ENCODE results near the gene DBNDD1. TPM values are rescaled to one million over a fixed set of nuclear protein-coding genes. Genes with fewer than 3 reads are reported as not detected.

DBNDD1 gene
- total RNA-seq, 6 experiments from 2014 or later: 2.6 to 17.5 (median 7.6) TPM

DNA sequence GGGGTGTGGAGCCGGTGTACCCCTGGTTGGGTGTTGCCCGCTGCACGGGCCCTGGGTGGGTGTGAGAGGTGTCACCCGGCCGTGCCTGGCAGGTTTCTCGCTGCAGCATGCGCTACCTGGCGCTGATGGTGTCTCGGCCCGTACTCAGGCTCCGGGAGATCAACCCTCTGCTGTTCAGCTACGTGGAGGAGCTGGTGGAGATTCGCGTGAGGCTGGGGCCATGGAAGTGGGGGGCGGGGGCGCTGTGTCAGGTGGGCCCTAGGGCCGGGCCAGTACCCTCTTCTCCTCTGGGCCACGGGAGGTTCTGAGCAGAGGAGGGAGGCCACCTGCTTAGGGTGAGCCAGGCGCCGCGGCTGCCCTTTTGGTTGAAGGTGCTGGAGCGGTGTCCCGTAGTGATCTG is 57.3 kb downstream of the DBNDD1 start:
- TF ChIP-seq, protein P1, sequence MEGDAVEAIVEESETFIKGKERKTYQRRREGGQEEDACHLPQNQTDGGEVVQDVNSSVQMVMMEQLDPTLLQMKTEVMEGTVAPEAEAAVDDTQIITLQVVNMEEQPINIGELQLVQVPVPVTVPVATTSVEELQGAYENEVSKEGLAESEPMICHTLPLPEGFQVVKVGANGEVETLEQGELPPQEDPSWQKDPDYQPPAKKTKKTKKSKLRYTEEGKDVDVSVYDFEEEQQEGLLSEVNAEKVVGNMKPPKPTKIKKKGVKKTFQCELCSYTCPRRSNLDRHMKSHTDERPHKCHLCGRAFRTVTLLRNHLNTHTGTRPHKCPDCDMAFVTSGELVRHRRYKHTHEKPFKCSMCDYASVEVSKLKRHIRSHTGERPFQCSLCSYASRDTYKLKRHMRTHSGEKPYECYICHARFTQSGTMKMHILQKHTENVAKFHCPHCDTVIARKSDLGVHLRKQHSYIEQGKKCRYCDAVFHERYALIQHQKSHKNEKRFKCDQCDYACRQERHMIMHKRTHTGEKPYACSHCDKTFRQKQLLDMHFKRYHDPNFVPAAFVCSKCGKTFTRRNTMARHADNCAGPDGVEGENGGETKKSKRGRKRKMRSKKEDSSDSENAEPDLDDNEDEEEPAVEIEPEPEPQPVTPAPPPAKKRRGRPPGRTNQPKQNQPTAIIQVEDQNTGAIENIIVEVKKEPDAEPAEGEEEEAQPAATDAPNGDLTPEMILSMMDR (IDR thresholded peaks at IDR 0.05): no peak
- TF ChIP-seq POLR2A (IDR thresholded peaks at IDR 0.05): no peak
- H3K27ac ChIP-seq: no peak overlapping the region
- H3K4me3 ChIP-seq: no peak overlapping the region
- DNase-seq (no peak), ATAC-seq (no peak)
- no peaks in the 10 kb centered on the region for H3K27me3 ChIP-seq
- no peaks in the 10 kb centered on the region for H3K9me3 ChIP-seq
- WGBS (ENCODE audit: insufficient coverage, low coverage, low lambda C conversion rate, missing lambda C conversion rate): 100% methylated on average over 2 of the region's 23 CpGs
- intact Hi-C loops (cut with DNase I): no loop called here
- H3K36me3 ChIP-seq: peaks cover 0 to 5% (median 1%) of the 10 kb centered on the region in 4 donors
- H3K4me1 ChIP-seq: no peaks in the 10 kb centered on the region

DNA sequence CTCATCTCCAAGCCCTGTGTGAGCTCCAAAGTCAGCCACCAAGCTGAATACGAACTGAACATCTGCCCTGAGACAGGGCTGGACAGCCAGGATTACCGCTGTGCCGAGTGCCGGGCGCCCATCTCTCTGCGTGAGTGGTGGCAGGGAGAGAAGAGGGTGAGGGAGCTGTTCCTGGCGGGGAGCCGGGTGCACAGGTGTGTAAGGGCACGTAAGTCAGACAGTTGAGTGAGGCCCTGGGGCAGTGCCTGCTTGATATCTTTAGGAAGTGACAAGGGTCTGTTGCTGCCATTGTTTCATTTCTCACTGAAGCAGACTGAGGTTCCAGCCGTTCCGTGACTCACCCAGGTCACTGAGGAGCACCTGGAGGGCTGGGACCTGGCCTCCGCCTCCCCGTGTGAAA is 58.3 kb downstream of the DBNDD1 start:
- no peak for TF ChIP-seq POLR2A (IDR thresholded peaks at IDR 0.05)
- TF ChIP-seq, protein P1 (IDR thresholded peaks at IDR 0.05): no peak
- DNase-seq (no peak), ATAC-seq (no peak)
- Histone ChIP-seq H3K9me3 (no peaks in the 10 kb centered on the region), H3K4me3 (no peak overlapping the region), H3K27ac (no peak overlapping the region), H3K27me3 (no peaks in the 10 kb centered on the region), H3K36me3 (peaks cover 0 to 5% (median 1%) of the 10 kb centered on the region in 4 donors), H3K4me1 (no peaks in the 10 kb centered on the region)
- intact Hi-C loops (cut with DNase I): no loop called here
- WGBS (ENCODE audit: insufficient coverage, low coverage, low lambda C conversion rate, missing lambda C conversion rate): no CpG with 5 or more reads among the region's 13 CpGs

DNA sequence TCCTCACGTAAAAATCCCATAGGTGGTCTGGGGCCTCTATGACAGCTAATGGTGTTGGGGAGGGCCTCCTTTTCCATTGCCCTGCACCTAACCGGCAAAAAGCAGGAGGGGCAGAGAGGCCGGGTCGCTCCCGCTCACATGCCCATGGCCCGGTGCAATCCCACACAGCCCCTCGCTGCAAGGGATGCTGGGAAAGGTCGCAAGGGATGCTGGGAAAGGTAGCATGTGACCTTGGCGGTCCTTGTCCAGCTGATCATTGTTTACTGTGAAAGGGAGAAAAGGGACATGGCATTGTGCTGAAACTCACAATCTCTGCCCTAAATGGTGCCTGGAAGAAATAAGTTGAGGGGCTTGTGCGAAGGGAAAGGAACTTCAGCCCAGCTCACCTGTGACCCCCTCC is 60.7 kb downstream of the DBNDD1 start:
- DNase-seq: no peak
- ATAC-seq: no peak
- no peaks in the 10 kb centered on the region for H3K27me3 ChIP-seq
- H3K4me3 ChIP-seq: no peak overlapping the region
- TF ChIP-seq, protein P1 (IDR thresholded peaks at IDR 0.05): no peak
- no peak for TF ChIP-seq POLR2A (IDR thresholded peaks at IDR 0.05)
- H3K4me1 ChIP-seq: no peaks in the 10 kb centered on the region
- 99% methylated on average over 9 of the region's 10 CpGs for WGBS (ENCODE audit: insufficient coverage, low coverage, low lambda C conversion rate, missing lambda C conversion rate)
- H3K27ac ChIP-seq: no peak overlapping the region
- peaks cover 0 to 5% (median 1%) of the 10 kb centered on the region in 4 donors for H3K36me3 ChIP-seq
- intact Hi-C loops (cut with DNase I): no loop called here
- H3K9me3 ChIP-seq: no peaks in the 10 kb centered on the region

DNA sequence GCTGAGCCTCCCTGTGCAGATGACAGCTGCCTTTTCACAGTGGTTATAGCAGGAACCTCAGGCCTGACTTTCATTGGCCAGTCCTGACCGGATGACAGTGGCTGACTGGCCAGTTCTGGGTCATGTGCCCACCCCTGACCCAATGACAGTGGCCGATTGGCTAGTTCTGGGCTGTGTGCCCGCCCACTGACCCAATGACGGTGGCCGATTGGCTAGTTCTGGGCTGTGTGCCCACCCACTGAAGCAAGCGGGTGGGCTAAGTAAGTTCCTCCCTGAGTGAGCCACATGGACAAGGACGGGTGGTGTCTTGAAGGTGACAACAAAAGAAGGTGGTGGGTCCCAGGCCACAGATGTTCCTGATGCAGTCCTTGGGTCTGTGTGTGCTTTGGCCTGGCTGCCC is 61.2 kb downstream of the DBNDD1 start:
- no peak overlapping the region for H3K27ac ChIP-seq
- intact Hi-C loops (cut with DNase I): no loop called here
- TF ChIP-seq, protein P1 (IDR thresholded peaks at IDR 0.05): no peak
- TF ChIP-seq POLR2A (IDR thresholded peaks at IDR 0.05): no peak

More for the DNA sequence above, 61.2 kb downstream of the DBNDD1 start:
- DNase-seq: no peak
- no peaks in the 10 kb centered on the region for H3K4me1 ChIP-seq
- no peaks in the 10 kb centered on the region for H3K9me3 ChIP-seq
- 100% methylated on average over 2 of the region's 7 CpGs for WGBS (ENCODE audit: insufficient coverage, low coverage, low lambda C conversion rate, missing lambda C conversion rate)
- peaks cover 0 to 5% (median 1%) of the 10 kb centered on the region in 4 donors for H3K36me3 ChIP-seq
- H3K4me3 ChIP-seq: no peak overlapping the region
- ATAC-seq: peak; percentile 48 to 65 (median 59)
- no peaks in the 10 kb centered on the region for H3K27me3 ChIP-seq
